Naive thymus-derived CD4-positive, alpha-beta T cell (primary cell): ENCODE data around the gene ZNF622. TPM values are rescaled to one million over a fixed set of nuclear protein-coding genes. Genes with fewer than 3 reads are reported as not detected.

Source experiments
- ATAC-seq: fragments of 150-1000 bp; cut with Tn5 transposase; 2 replicates; pipeline ENCODE4 v1.10.0; 2021; ENCODE audit warnings: mild to moderate bottlenecking, moderate library complexity
- CTCF ChIA-PET: fragments of 350-600 bp; sonication (Branson Sonifier 250); formaldehyde crosslinking; loops from one replicate; lab custom pipeline; 2021; ENCODE audit warnings: antibody characterized with exemption; lab: Charles Lee
- POLR2A ChIA-PET: fragments of 350-600 bp; sonication (Branson Sonifier 250); formaldehyde crosslinking; loops from one replicate; lab custom pipeline; 2021; ENCODE audit warnings: antibody characterized with exemption, inconsistent platforms; lab: Charles Lee
- DNase-seq, 9 donors: peaks; one replicate each; pipeline versions ENCODE4 v3.0.0 to v3.0.0-alpha.2; 2020 to 2022; ENCODE audit warnings: mixed read lengths in 1 of 9
- H3K27ac ChIP-seq: one replicate; pipeline ENCODE4 v1.7.0; 2013; ENCODE audit warnings: mild to moderate bottlenecking, low read depth, low read length, moderate library complexity
- H3K27me3 ChIP-seq, 2 donors: one replicate each; pipeline ENCODE4 v1.7.0; 2013; ENCODE audit warnings: low read length in 2 of 2, mild to moderate bottlenecking in 2 of 2, moderate library complexity in 2 of 2; ENCODE audit not compliant: control insufficient read depth in 2 of 2, insufficient read depth in 2 of 2
- H3K36me3 ChIP-seq, 3 experiments: 1 replicate in 2 of 3; 2 replicates in 1 of 3; pipeline ENCODE4 v1.7.0; 2013; ENCODE audit warnings: low read length in 3 of 3, mild to moderate bottlenecking in 3 of 3, moderate library complexity in 1 of 3; ENCODE audit not compliant: insufficient read depth in 3 of 3, control insufficient read depth in 2 of 3
- H3K4me1 ChIP-seq, 2 donors: one replicate each; pipeline ENCODE4 v1.7.0; 2013; ENCODE audit warnings: low read length in 2 of 2, mild to moderate bottlenecking in 2 of 2, moderate library complexity in 1 of 2; ENCODE audit not compliant: control insufficient read depth in 2 of 2, insufficient read depth in 2 of 2
- H3K4me3 ChIP-seq: 2 replicates; pipeline ENCODE4 v1.7.0; 2013; ENCODE audit warnings: mild to moderate bottlenecking, low read length
- H3K9me3 ChIP-seq, 3 experiments: 1 replicate in 2 of 3; 2 replicates in 1 of 3; pipeline ENCODE4 v1.7.0; 2013; ENCODE audit warnings: low read length in 3 of 3; ENCODE audit not compliant: control insufficient read depth in 2 of 3
- H3K27ac Mint-ChIP-seq, 9 donors: one replicate each; pipeline ENCODE4 v1.8.0; 2020 to 2022; ENCODE audit warnings: mixed read lengths in 9 of 9, mild to moderate bottlenecking in 8 of 9, moderate library complexity in 5 of 9, inconsistent platforms in 2 of 9
- H3K27me3 Mint-ChIP-seq, 5 donors: one replicate each; pipeline ENCODE4 v1.8.0; 2021 to 2022; ENCODE audit warnings: mixed read lengths in 5 of 5, mild to moderate bottlenecking in 1 of 5
- H3K36me3 Mint-ChIP-seq, 5 donors: one replicate each; pipeline ENCODE4 v1.8.0; 2020 to 2022; ENCODE audit warnings: mixed read lengths in 5 of 5, mild to moderate bottlenecking in 3 of 5, inconsistent platforms in 1 of 5
- H3K4me1 Mint-ChIP-seq, 7 donors: one replicate each; pipeline ENCODE4 v1.8.0; 2020 to 2022; ENCODE audit warnings: mixed read lengths in 7 of 7, mild to moderate bottlenecking in 3 of 7, inconsistent platforms in 1 of 7
- H3K4me3 Mint-ChIP-seq, 10 donors: one replicate each; pipeline ENCODE4 v1.8.0; 2020 to 2022; ENCODE audit warnings: mild to moderate bottlenecking in 10 of 10, mixed read lengths in 10 of 10, moderate library complexity in 6 of 10, inconsistent platforms in 2 of 10
- H3K9me3 Mint-ChIP-seq, 11 donors: one replicate each; pipeline ENCODE4 v1.8.0; 2020 to 2022; ENCODE audit warnings: mixed read lengths in 11 of 11, mild to moderate bottlenecking in 4 of 11, inconsistent platforms in 1 of 11, moderate library complexity in 1 of 11
- intact Hi-C, 2 donors: fragments of 100-400 bp; cut with micrococcal nuclease; formaldehyde crosslinking; loops; one replicate each; pipeline ENCODE4 v1.15.1; 2023
- polyA plus RNA-seq, 2 donors: library from polyadenylated mRNA; unstranded; fragments of 300-500 nt; fragmentation: Illumina TruSeq; gene quantifications; one replicate each; pipeline ENCODE4 v1.2.3, GENCODE V29; 2021
- total RNA-seq, 6 experiments: library from RNA in 5 of 6; stranded (reverse) in 5 of 6; gene quantifications; 1 replicate in 5 of 6; 2 replicates in 1 of 6; pipeline ENCODE4 v1.2.3 and lab custom pipeline; 2021 to 2026

ZNF622 gene
- total and polyA plus RNA-seq, 7 experiments from 2014 or later: 31.8 to 78.7 (median 36.6) TPM

GRCh38 chr5:16505140-16505891 is 39.7 kb upstream of the ZNF622 start:
- CTCF ChIA-PET: interaction anchor here (0.8 kb wide), 1 partner anchor 160 kb away, joined by 3 read pairs; no protein-coding TSS in a partner anchor

GRCh38 chr5:16504571-16504970 is 39.0 kb upstream of the ZNF622 start:
- no peaks in the 10 kb centered on the region for H3K27me3 Mint-ChIP-seq
- peaks cover 15 to 58% (median 39%) of the 10 kb centered on the region in 5 donors for H3K36me3 Mint-ChIP-seq
- peaks cover 0 to 15% (median 4%) of the 10 kb centered on the region in 11 donors for H3K9me3 Mint-ChIP-seq
- Histone ChIP-seq H3K27me3 (no peaks in the 10 kb centered on the region), H3K4me3 (no peak overlapping the region), H3K27ac (no peak overlapping the region), H3K4me1 (no peaks in the 10 kb centered on the region), H3K9me3 (no peaks in the 10 kb centered on the region), H3K36me3 (peaks cover 0 to 9% (median 0%) of the 10 kb centered on the region in 3 experiments)
- POLR2A ChIA-PET: no interaction called here
- CTCF ChIA-PET: no interaction called here
- H3K4me1 Mint-ChIP-seq: peaks cover 5 to 70% (median 54%) of the 10 kb centered on the region in 7 donors
- intact Hi-C loops: no loop called here
- ATAC-seq (no peak), DNase-seq (no peak)
- peak overlapping the region in 2 of 9 donors; percentile 46 to 62 for H3K27ac Mint-ChIP-seq
- H3K4me3 Mint-ChIP-seq: no peak overlapping the region

More at GRCh38 chr5:16505140-16505891, 39.7 kb upstream of the ZNF622 start:
- Histone ChIP-seq H3K27ac (no peak overlapping the region), H3K4me3 (no peak overlapping the region), H3K4me1 (no peaks in the 10 kb centered on the region), H3K9me3 (no peaks in the 10 kb centered on the region), H3K27me3 (no peaks in the 10 kb centered on the region), H3K36me3 (peaks cover 0 to 6% (median 0%) of the 10 kb centered on the region in 3 experiments)
- Mint-ChIP-seq H3K27me3 (no peaks in the 10 kb centered on the region), H3K36me3 (peaks cover 9 to 50% (median 31%) of the 10 kb centered on the region in 5 donors), H3K4me1 (peaks cover 5 to 72% (median 54%) of the 10 kb centered on the region in 7 donors), H3K9me3 (peaks cover 0 to 8% (median under 1%) of the 10 kb centered on the region in 11 donors), H3K4me3 (no peak overlapping the region), H3K27ac (peak overlapping the region in 3 of 9 donors; percentile 17 to 62 (median 36))
- DNase-seq (no peak), ATAC-seq (no peak)
- POLR2A ChIA-PET: no interaction called here
- intact Hi-C loops: no loop called here

GRCh38 chr5:16502866-16503265 is 37.3 kb upstream of the ZNF622 start:
- no peak for DNase-seq
- ChIA-PET CTCF (interaction anchor here (0.5 kb wide), 1 partner anchor 160 kb away, joined by 4 read pairs; no protein-coding TSS in a partner anchor), POLR2A (no interaction called here)
- Histone ChIP-seq H3K27me3 (no peaks in the 10 kb centered on the region), H3K27ac (no peak overlapping the region), H3K9me3 (no peaks in the 10 kb centered on the region), H3K4me3 (no peak overlapping the region), H3K4me1 (no peaks in the 10 kb centered on the region), H3K36me3 (peaks cover 0 to 9% (median 0%) of the 10 kb centered on the region in 3 experiments)
- Mint-ChIP-seq H3K9me3 (peaks cover 1 to 28% (median 6%) of the 10 kb centered on the region in 11 donors), H3K4me3 (no peak overlapping the region), H3K4me1 (peaks cover 5 to 54% (median 43%) of the 10 kb centered on the region in 7 donors), H3K27me3 (no peaks in the 10 kb centered on the region), H3K27ac (peak overlapping the region in 2 of 9 donors; percentile 25 to 30), H3K36me3 (peaks cover 16 to 62% (median 46%) of the 10 kb centered on the region in 5 donors)
- ATAC-seq: no peak
- intact Hi-C loops: no loop called here

GRCh38 chr5:16500024-16500423 is 34.4 kb upstream of the ZNF622 start:
- CTCF ChIA-PET: no interaction called here
- Mint-ChIP-seq H3K36me3 (peaks cover 17 to 70% (median 63%) of the 10 kb centered on the region in 5 donors), H3K27me3 (no peaks in the 10 kb centered on the region), H3K4me1 (peaks cover 5 to 37% (median 29%) of the 10 kb centered on the region in 7 donors), H3K27ac (peak overlapping the region in 2 of 9 donors; percentile 4 to 18), H3K4me3 (peak overlapping the region in 1 of 10 donors; percentile 1), H3K9me3 (peaks cover 4 to 57% (median 22%) of the 10 kb centered on the region in 11 donors)
- no peak overlapping the region for H3K27ac ChIP-seq
- ATAC-seq (no peak), DNase-seq (no peak)
- H3K9me3 ChIP-seq: peaks cover 0 to 22% (median 4%) of the 10 kb centered on the region in 3 experiments
- H3K27me3 ChIP-seq: no peaks in the 10 kb centered on the region
- intact Hi-C loops: no loop called here
- POLR2A ChIA-PET: no interaction called here
- peaks cover 0 to 15% (median 0%) of the 10 kb centered on the region in 3 experiments for H3K36me3 ChIP-seq
- no peak overlapping the region for H3K4me3 ChIP-seq
- H3K4me1 ChIP-seq: no peaks in the 10 kb centered on the region

- Histone ChIP-seq H3K27ac (no peak overlapping the region), H3K4me3 (no peak overlapping the region), H3K36me3 (peaks cover 0 to 19% (median 0%) of the 10 kb centered on the region in 3 experiments), H3K9me3 (peaks cover 0 to 29% (median 8%) of the 10 kb centered on the region in 3 experiments), H3K27me3 (no peaks in the 10 kb centered on the region), H3K4me1 (no peaks in the 10 kb centered on the region)
- Mint-ChIP-seq H3K36me3 (peaks cover 18 to 63% (median 58%) of the 10 kb centered on the region in 5 donors), H3K27ac (no peak overlapping the region), H3K27me3 (no peaks in the 10 kb centered on the region), H3K4me1 (peaks cover 2 to 42% (median 37%) of the 10 kb centered on the region in 7 donors), H3K9me3 (peaks cover 10 to 65% (median 29%) of the 10 kb centered on the region in 11 donors), H3K4me3 (peak overlapping the region in 1 of 10 donors; percentile 19)
- no peak for DNase-seq
- POLR2A ChIA-PET: no interaction called here
- CTCF ChIA-PET: interaction anchor here (1.1 kb wide), 1 partner anchor 169 kb away, joined by 4 read pairs; no protein-coding TSS in a partner anchor
- no peak for ATAC-seq
- intact Hi-C loops: no loop called here
These were observed 31.9 kb upstream of the ZNF622 start for GRCh38 chr5:16497546-16497945.

- H3K36me3 Mint-ChIP-seq: peaks cover 8 to 36% (median 34%) of the 10 kb centered on the region in 5 donors
- ATAC-seq (no peak), DNase-seq (no peak)
- Histone ChIP-seq H3K36me3 (peaks cover 0 to 10% (median 0%) of the 10 kb centered on the region in 3 experiments), H3K27ac (no peak overlapping the region), H3K27me3 (no peaks in the 10 kb centered on the region), H3K4me1 (no peaks in the 10 kb centered on the region), H3K9me3 (peaks cover 0 to 29% (median 8%) of the 10 kb centered on the region in 3 experiments), H3K4me3 (no peak overlapping the region)
- H3K27me3 Mint-ChIP-seq: no peaks in the 10 kb centered on the region
- intact Hi-C loops: no loop called here
- ChIA-PET POLR2A (no interaction called here), CTCF (no interaction called here)
- H3K27ac Mint-ChIP-seq: peak overlapping the region in 6 of 9 donors; percentile 15 to 54 (median 28)
- peaks cover 0 to 64% (median 59%) of the 10 kb centered on the region in 7 donors for H3K4me1 Mint-ChIP-seq
- peaks cover 6 to 43% (median 24%) of the 10 kb centered on the region in 11 donors for H3K9me3 Mint-ChIP-seq
- no peak overlapping the region for H3K4me3 Mint-ChIP-seq
These were observed 27.7 kb upstream of the ZNF622 start for GRCh38 chr5:16493261-16493660.
